HT-29 (cell line): Measurements from ENCODE around the gene CCDC85C. TPM values are rescaled to one million over a fixed set of nuclear protein-coding genes. Genes with fewer than 3 reads are reported as not detected.

ENCODE experiments used
- DNase-seq: peaks from one replicate; pipeline ENCODE4 v3.0.0-alpha.2; 2015; ENCODE audit warnings: low spot score
- total RNA-seq: library from RNA; depleted of rRNA; stranded (reverse); fragments of >200 nt; shearing (Covaris generic); gene quantifications from 2 replicates; pipeline ENCODE4 v1.2.3, GENCODE V29; 2014

The CCDC85C gene
- total RNA-seq, 1 experiment from 2014 or later = 23.8 TPM

- peak; percentile 39 for DNase-seq
Measured at GRCh38 chr14:99605299-99605961, 1.4 kb upstream of the CCDC85C start.

DNA sequence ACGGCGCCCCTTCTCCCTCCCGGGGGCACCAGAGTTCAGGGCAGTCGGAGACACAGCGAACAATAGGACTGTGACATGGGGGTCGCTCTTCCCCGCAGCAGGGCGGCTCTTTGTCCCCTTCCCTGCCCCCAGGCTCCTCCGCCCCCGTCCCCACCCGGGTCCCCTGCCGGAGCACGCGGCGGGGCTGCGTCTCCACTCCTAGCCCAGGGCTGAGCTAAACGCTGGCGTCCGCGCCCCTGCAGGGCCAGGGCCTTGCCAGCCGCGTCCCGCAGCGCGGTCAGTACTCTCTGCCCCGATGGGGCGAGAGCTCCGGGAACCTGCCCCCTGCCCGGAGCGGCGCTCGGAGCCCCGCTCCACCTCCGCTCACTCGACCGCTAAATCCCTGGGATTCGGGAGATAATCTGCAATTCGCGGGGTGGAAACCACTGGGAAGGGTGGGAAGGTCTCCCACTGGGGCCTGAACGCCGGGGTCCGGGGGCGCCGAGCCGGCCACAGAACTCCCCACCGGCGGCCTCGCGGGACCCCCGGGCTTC, 825 bp upstream of the CCDC85C start:
- peak; percentile 31 for DNase-seq

DNA sequence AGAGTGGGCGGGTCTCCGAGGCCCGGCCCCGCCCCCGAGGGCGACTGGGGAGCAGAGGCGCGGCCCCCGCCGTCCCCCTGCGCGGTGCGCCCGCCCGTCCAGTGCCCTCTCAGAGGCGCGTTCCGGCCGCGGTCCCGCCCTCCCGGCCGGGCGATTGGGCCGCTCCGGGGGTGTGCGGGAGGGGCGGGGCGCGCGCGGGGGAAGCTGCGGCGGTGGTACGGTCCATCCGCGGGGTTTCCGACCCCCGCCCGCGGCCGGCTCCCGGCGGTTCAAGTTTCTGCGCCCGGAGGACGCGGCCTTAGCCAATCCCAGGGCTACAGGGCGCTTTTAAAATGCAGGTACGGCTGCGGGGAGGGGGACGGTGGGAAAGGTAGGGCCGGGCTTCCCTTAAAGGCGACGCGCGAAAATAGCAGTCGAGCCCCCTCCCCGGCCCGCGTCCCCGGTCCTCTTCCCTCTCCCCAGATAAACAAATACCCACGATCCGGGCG, 315 bp upstream of the CCDC85C start:
- DNase-seq = peak; percentile 88

DNA sequence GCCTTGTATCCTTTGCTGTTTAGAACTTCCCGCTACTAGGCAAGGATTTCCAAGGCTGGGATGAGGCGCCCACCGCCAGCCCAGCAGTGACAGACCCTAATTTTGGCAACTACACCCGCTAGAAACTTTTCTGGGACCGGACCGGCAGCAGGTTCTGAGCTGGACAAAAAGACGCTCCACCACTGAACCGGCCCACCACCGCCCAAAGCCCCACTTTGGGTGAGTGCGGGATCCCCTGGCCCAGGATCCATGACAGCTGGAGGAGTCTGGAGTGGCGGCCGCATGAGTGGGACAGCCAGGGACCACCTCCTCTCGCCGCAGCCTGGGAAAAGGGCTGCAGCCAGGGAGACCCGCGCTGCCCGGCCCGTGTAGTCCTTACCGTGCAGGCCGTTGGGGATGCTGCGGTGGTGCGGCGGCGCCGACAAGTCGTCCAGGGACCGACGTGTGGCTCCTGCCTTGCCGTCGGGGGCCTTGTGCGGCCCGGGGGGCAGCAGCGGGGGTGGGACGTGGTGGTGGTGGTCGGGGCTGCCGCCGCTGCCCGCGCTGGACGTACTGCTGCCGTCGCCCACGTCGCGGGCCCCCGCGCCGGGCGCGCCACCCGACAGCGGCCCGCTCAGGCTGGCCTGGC, 1.1 kb downstream of the CCDC85C start:
- DNase-seq = no peak

GRCh38 chr14:99602054-99602787, 1.8 kb downstream of the CCDC85C start:
- DNase-seq = peak; percentile 36

GRCh38 chr14:99601361-99601831, 2.6 kb downstream of the CCDC85C start:
- DNase-seq = no peak

GRCh38 chr14:99600232-99600888, 3.6 kb downstream of the CCDC85C start:
- DNase-seq = no peak

- DNase-seq = no peak
Measured at GRCh38 chr14:99599393-99599792, 4.6 kb downstream of the CCDC85C start.

DNA sequence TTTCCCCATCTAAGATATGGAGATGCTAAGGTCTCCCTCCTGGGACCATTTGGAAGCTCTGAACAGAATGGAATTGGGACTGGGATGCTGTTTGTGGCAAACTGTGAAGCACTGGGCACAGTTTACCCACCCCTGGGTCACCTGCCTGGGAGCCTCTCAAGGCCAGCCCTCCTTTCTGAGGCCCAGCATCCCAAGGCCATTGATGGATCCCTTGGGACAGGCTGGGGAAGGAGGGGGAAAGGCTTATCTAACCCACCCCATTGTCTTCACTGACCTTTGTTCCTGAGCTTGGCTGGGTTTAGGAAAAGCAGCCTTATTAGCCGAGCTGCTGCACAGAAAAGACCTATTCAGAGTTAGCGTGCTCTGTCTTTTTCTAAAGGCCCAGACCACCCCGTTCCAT, 5.2 kb downstream of the CCDC85C start:
- DNase-seq = peak; percentile 9

DNA sequence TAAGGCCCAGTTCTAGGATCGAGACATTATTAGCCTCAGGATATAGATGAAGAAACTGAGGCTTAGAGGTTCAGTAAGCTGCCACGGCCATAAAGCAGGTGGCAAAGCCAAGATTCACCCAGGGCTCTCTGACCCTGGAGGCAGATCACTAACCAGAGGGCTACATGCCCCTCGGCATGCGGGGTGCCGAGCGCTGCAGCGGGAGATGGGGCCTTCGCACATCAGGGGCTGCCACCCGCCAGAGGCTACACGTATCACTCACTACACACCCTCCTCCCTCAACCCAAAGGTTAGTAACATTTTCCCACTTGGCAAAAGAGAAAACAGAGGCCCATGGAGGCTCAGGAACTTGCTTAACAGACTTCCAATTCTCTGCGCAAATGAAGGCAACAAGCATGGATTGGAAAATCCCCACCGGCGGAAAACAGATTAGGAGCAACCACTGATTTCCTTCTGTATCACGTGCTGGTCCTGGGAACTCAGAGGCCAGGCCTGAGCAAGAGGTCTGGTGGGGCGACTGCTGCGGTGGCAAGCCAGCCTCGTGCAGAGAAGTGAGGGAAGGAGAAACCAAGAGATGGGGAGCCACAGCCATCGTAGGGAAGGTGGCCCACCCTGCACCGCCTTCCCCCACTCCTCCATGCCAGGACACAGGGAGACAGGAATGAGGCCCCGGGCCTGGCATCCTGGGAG, 6.0 kb downstream of the CCDC85C start:
- no peak for DNase-seq

DNA sequence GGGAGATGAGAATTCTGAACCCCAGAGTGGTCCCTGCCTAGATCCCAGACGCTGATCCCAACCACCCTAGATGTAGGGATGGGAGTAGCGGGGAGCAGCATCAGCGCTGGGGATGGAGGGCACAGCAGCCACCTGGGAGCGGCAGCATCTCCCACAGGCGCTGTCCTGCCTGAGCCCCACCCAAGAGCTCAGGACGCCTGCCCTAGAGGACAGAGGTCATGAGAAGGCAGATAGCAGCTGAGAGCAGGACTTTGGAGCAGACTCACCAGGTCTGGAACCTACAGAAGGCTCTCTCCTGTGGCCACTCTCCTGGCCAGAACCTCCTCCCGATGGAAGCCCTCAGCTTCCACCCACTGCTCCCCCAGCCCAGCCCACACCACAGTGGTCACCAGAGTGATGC, 7.2 kb downstream of the CCDC85C start:
- no peak for DNase-seq

- DNase-seq = peak; percentile 10
Measured at GRCh38 chr14:99596071-99596627, 7.9 kb downstream of the CCDC85C start.

- DNase-seq = no peak
Measured at GRCh38 chr14:99595524-99595923, 8.5 kb downstream of the CCDC85C start.

- DNase-seq = no peak
Measured at GRCh38 chr14:99595034-99595433, 9.0 kb downstream of the CCDC85C start.

DNA sequence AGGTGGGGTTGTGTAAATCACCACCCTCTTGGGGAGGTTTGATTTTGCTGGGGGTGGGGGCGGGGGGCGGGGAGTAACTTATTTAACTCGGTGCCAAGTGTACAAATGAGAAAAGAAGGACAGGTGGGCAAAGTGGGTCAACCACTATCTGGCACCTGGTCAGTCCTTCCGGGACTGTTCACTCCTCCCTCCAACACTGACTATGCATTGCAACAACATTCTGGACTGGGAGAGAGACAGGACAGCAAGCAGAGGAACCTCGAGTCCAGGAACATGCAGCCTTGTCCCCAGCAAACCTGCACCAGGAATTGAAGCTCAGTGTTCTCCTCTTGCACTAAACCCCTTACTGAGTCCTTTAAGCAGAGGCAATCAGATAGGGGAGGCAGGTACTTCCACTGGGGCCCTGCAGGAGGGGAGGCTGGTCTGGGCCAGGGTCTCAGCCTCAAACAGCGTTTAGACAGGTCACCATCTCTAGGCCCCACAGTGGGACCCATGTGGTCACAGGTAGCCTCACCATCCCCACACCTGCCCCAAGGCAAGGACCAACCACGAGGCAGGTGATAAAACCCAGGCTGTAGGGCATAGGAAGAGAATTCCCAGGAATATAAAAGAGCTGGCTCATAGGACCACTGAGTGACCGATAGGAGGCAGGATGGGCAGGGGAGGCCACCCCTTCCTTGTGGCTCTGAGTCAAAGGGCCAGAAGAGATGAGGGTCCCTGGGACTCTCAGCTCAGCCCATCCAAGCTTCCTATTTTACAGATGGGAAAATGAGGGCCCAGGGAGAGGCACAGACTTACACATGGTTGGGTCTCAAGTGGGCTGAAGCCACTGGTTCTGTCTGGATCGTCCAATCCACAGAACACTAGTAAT, 9.8 kb downstream of the CCDC85C start:
- DNase-seq = no peak

DNA sequence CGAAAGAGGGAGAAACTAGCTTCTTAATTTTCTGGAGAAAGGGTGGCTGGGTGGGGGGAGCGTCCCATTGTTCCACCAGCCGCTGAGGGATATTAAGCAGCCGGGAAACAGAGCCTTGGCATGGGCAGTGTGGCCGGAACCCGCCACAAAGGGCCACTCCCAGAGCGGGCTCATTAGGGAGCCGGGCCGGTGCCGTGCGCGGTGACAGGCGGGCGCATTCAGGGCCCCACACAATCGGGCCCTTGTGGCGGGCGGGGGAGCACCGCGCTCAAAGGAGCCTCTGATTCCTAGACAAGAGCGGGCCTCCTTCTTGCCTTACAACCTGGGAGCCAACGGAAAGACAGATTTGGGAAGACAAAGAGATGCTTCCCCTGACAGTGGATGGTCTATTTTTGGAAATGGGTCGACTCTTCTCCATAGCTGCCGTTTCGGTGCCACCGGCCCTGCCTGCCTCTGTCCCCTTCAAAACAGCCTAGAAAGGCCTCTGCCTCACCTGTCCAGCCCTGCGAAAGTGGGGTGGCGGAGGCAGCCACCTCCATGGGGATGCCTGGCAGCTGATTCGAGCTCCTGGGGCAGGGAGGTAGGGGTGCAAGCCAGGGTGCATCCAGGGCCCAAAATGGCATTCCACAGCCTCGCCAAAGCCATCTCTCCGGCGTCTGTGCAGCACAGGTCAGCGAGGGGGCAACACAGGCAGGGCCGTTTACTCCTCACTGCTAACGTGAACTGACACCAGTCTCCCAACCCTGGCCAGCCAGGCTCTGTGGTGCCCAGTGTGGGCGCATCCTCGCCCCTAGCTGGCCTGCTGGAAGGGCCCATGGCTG, 10.9 kb downstream of the CCDC85C start:
- no peak for DNase-seq

- DNase-seq = no peak
Measured at GRCh38 chr14:99592394-99592793, 11.6 kb downstream of the CCDC85C start.

DNA sequence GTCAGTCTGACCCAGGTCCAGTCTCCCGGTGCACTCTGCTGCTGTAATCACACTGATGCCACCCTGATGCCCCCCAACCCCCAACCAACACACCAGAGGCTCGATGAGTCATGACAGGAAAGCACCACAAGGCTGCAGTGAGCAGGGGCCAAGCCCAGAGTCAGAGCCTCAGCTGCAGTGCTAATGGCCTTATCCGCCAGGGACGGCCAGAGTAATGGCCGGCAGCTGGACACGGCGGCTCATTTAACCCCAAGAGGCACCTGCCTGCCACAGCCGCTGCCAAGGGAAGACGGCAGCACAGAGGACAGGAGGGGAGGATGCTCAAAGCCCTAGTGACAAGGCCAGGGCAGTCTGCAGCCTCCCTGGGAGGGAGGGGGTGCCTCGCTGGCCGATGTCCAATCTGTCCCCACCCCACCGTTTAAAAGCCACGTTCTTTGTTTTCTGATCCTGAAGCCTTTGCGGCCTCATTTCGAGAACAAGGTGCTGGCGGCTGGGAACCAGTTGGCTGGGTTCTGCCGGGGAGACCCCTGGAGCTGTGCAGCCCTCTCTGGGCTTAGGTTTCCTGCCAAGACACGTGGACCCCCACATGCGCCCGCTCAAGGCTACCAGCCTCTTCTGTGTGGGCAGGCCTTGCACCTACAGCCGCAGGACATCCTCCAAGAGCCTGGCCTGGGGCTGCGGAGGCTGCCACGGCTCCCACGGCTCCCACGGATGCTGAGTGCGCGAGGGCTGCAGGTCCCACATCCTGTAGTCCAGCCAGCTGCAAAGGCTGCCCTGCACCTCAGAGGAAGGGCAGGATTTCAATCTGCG, 13.1 kb downstream of the CCDC85C start:
- no peak for DNase-seq
